PC-3 (cell line): Measurements from ENCODE around the gene KMT5B. TPM values are rescaled to one million over a fixed set of nuclear protein-coding genes. Genes with fewer than 3 reads are reported as not detected.

Source experiments
- ATAC-seq: fragments of 200-7000 bp; cut with Tn5 transposase; 2 replicates; pipeline ENCODE4 v1.9.1; 2020; ENCODE audit warnings: mild to moderate bottlenecking, moderate library complexity
- BruUV-seq: library from RNA; stranded (reverse); fragments of 400-500 nt; replicated peaks from 2 replicates; lab custom pipeline; 2021; lab: Mats Ljungman, UMichigan
- CTCF ChIA-PET: fragments of 300-600 bp; sonication (Branson Sonifier 250); formaldehyde crosslinking; loops from one replicate; lab custom pipeline; 2022; ENCODE audit warnings: antibody characterized with exemption; lab: Charles Lee
- POLR2A ChIA-PET: fragments of 300-600 bp; sonication (Branson Sonifier 250); formaldehyde crosslinking; loops from one replicate; lab custom pipeline; 2022; ENCODE audit warnings: antibody characterized with exemption; ENCODE audit not compliant: unreplicated experiment; lab: Charles Lee
- DNase-seq: peaks from one replicate; pipeline ENCODE4 v3.0.0-alpha.2; 2015
- H2AFZ ChIP-seq: fragments of 300-600 bp; sonication (generic); 2 replicates; pipeline ENCODE4 v1.6.0; 2016; ENCODE audit warnings: antibody characterized with exemption, low read length
- H3F3A ChIP-seq: fragments of 300-600 bp; sonication (generic); one replicate; pipeline ENCODE4 v1.6.0; 2017; ENCODE audit warnings: antibody characterized with exemption, low read length, control low read depth, mild to moderate bottlenecking; ENCODE audit not compliant: unreplicated experiment
- H3K27ac ChIP-seq: fragments of 300-600 bp; sonication (generic); 2 replicates; pipeline ENCODE4 v1.5.1; 2016; ENCODE audit warnings: mild to moderate bottlenecking, low read length
- H3K27me3 ChIP-seq: fragments of 300-600 bp; sonication (generic); 2 replicates; pipeline ENCODE4 v1.6.1; 2016; ENCODE audit warnings: low read length, mixed read lengths
- H3K36me3 ChIP-seq: fragments of 300-600 bp; sonication (generic); 2 replicates; pipeline ENCODE4 v1.6.1; 2016; ENCODE audit warnings: low read depth, mixed run types, low read length, mixed read lengths
- H3K4me1 ChIP-seq: fragments of 300-600 bp; sonication (generic); 2 replicates; pipeline ENCODE4 v1.5.1; 2016; ENCODE audit warnings: low read length; ENCODE audit not compliant: insufficient read depth
- H3K4me2 ChIP-seq: fragments of 300-600 bp; sonication (generic); 2 replicates; pipeline ENCODE4 v1.6.0; 2016; ENCODE audit warnings: low read length
- H3K4me3 ChIP-seq: fragments of 300-600 bp; sonication (generic); 2 replicates; pipeline ENCODE4 v1.5.1; 2016; ENCODE audit warnings: mild to moderate bottlenecking, low read length, mixed read lengths
- H3K79me2 ChIP-seq: fragments of 300-600 bp; sonication (generic); 2 replicates; pipeline ENCODE4 v1.6.1; 2017; ENCODE audit warnings: low read length, mixed read lengths
- H3K9ac ChIP-seq: fragments of 300-600 bp; sonication (generic); 2 replicates; pipeline ENCODE4 v1.6.0; 2016; ENCODE audit warnings: mild to moderate bottlenecking, low read length
- H3K9me2 ChIP-seq: fragments of 300-600 bp; sonication (generic); replicated peaks from 2 replicates; pipeline ENCODE4 v1.6.1; 2016; ENCODE audit warnings: mixed run types, low read length, mixed read lengths
- H3K9me3 ChIP-seq: fragments of 300-600 bp; sonication (generic); 2 replicates; pipeline ENCODE4 v1.6.1; 2016; ENCODE audit warnings: low read length, mixed read lengths
- H4K20me1 ChIP-seq: fragments of 300-600 bp; sonication (generic); 2 replicates; pipeline ENCODE4 v1.6.1; 2016; ENCODE audit warnings: low read length, mixed read lengths
- EZH2 ChIP-seq: fragments of 300-600 bp; sonication (generic); IDR thresholded peaks from one replicate; pipeline ENCODE4 v1.6.1; 2017; ENCODE audit warnings: antibody characterized with exemption, mild to moderate bottlenecking, low read length; ENCODE audit not compliant: unreplicated experiment
- EZH2phosphoT487 ChIP-seq: fragments of 300-600 bp; sonication (generic); IDR thresholded peaks from 2 replicates; pipeline ENCODE4 v1.6.1; 2018; ENCODE audit warnings: mild to moderate bottlenecking, antibody characterized with exemption, low read length, borderline replicate concordance
- intact Hi-C: fragments of 100-400 bp; cut with micrococcal nuclease; formaldehyde crosslinking; loops from 2 replicates; pipeline ENCODE4 v1.9.0; 2023
- total RNA-seq: library from RNA; depleted of rRNA; stranded (reverse); fragments of >200 nt; gene quantifications from 2 replicates; pipeline ENCODE4 v1.2.3, GENCODE V29; 2014
- TF ChIP-seq, protein P1 (sequence below): fragments of 300-600 bp; sonication (generic); conservative IDR thresholded peaks from 2 replicates; pipeline ENCODE4 v1.5.1; 2017; ENCODE audit warnings: antibody characterized with exemption, low read depth, mild to moderate bottlenecking, low read length

Gene KMT5B
- total RNA-seq, 1 experiment from 2014 or later, result 19.0 TPM

DNA sequence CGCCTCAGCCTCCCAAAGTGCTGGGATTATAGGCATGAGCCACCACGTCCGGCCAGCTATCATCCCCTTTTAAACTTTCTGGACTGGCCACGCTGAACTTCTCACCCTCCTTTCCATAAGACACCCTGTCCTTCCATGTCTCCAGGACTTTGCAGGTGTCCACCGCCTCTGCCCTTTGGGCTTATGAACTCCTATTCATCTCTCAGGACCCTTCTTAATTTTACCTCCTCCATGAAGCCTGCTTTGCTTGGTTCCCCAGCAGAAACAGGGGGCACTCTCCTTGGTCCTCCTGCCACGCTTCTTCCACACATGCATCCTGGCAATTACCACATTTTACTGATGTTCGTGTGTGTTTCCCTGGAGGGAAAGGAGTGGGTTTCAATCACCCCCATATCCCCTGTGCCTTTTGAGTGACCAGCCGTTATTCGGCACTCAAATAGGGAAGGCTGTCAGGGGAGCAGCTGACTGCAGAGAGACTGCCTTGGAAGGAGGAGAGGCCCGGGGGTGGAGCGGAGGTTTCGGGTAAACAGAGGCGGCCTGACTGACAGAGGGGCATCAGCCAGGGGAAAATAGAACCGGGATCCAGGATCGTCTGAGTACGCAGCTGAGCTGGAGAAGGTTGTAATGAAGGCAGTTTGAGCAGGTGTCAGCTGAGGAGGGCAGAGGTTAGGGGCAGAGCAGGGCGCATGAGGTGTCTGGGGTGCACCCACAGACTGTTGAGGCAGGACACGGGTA, 64.9 kb downstream of the KMT5B start:
- Histone ChIP-seq H3K27me3 (no peaks in the 10 kb centered on the region), H3K79me2 (no peaks in the 10 kb centered on the region), H3K27ac (no peak overlapping the region), H2AFZ (no peak overlapping the region), H3K9me2 (no peaks in the 10 kb centered on the region), H3K4me3 (no peak overlapping the region), H4K20me1 (no peaks in the 10 kb centered on the region), H3K36me3 (no peaks in the 10 kb centered on the region), H3K4me2 (no peak overlapping the region), H3K4me1 (peaks cover 30% of the 10 kb centered on the region), H3K9ac (no peak overlapping the region), H3K9me3 (no peaks in the 10 kb centered on the region), H3F3A (no peaks in the 10 kb centered on the region)
- TF ChIP-seq EZH2phosphoT487, result no peak
- TF ChIP-seq, protein P1, sequence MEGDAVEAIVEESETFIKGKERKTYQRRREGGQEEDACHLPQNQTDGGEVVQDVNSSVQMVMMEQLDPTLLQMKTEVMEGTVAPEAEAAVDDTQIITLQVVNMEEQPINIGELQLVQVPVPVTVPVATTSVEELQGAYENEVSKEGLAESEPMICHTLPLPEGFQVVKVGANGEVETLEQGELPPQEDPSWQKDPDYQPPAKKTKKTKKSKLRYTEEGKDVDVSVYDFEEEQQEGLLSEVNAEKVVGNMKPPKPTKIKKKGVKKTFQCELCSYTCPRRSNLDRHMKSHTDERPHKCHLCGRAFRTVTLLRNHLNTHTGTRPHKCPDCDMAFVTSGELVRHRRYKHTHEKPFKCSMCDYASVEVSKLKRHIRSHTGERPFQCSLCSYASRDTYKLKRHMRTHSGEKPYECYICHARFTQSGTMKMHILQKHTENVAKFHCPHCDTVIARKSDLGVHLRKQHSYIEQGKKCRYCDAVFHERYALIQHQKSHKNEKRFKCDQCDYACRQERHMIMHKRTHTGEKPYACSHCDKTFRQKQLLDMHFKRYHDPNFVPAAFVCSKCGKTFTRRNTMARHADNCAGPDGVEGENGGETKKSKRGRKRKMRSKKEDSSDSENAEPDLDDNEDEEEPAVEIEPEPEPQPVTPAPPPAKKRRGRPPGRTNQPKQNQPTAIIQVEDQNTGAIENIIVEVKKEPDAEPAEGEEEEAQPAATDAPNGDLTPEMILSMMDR, result no peak
- no peak for TF ChIP-seq EZH2
- DNase-seq (no peak), ATAC-seq (no peak)
- BruUV-seq, result no TSS peak
- CTCF ChIA-PET, result no interaction called here
- POLR2A ChIA-PET, result no interaction called here
- intact Hi-C loops, result no loop called here

DNA sequence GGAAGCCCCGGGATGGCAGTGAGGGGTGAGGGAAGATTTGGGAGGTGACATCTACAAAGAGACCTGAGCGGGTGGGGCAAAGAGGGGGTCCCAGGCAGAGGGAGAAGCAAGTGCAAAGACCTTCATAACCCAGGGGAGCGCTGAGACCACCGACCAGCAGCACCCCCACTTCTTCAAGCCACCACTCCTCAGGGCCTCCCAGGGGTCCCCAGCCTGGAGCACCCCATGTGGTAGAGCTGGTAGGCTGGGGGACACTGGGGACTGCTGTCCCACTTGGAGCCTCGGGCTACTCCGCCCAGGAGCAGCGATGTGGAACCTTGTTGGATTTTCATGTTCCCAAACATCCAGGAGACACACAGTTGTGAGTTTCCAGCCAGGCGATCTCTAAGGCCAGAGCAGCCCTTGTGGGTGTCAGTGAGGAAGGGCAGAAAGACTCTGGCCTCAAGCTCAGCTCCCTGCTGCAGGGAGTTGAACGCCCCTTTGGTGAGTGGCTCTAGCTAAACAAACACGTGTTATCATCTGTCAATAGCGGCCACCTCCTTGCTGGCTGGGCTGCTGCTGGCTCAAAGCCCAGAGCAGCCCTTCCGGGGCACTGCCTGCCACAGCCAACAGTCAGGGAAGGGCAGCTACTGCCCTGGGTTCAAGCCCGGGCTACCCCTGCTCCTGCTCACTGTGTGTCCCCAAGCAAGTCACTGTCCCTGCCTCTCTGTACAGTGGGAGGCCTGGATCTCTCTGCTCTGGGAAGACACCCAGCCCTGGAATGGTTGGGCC, 66.2 kb downstream of the KMT5B start:
- Histone ChIP-seq H3K9me2 (no peaks in the 10 kb centered on the region), H3K9me3 (no peaks in the 10 kb centered on the region), H3K9ac (peak overlapping the region; percentile 7; the same call in 1 of the 2 replicates), H3K4me1 (peaks cover 35% of the 10 kb centered on the region), H3K27me3 (no peaks in the 10 kb centered on the region), H2AFZ (peak overlapping the region; percentile 37; the same call in 1 of the 2 replicates), H3K4me3 (no peak overlapping the region), H4K20me1 (no peaks in the 10 kb centered on the region), H3K79me2 (no peaks in the 10 kb centered on the region), H3K4me2 (peak overlapping the region; percentile 42), H3F3A (no peaks in the 10 kb centered on the region), H3K27ac (peak overlapping the region; percentile 50), H3K36me3 (no peaks in the 10 kb centered on the region)
- DNase-seq, result peak; percentile 93
- ChIA-PET POLR2A (no interaction called here), CTCF (no interaction called here)
- TF ChIP-seq EZH2phosphoT487, result no peak
- TF ChIP-seq, protein P1, result no peak
- TF ChIP-seq EZH2, result no peak
- TSS peak; percentile 81 for BruUV-seq
- peak; percentile 79 for ATAC-seq
- intact Hi-C loops, result loop anchor here (2.0 kb wide), 1 partner anchor 24 kb away; no protein-coding TSS in a partner anchor
